ENCODE data around the gene COL6A5. TPM values are rescaled to one million over a fixed set of nuclear protein-coding genes. Genes with fewer than 3 reads are reported as not detected.

COL6A5 gene
- total RNA-seq, 1 experiment from 2014 or later = not detected

GRCh38 chr3:130533247-130533646 lies 187.8 kb downstream of the COL6A5 start:
- no peaks in the 10 kb centered on the region for H3K79me2 ChIP-seq (ENCODE audit: insufficient read depth, low read length)
- H3K36me3 ChIP-seq (ENCODE audit: control insufficient read depth in 1 of 2, insufficient read depth in 2 of 2, low read length in 2 of 2) = no peaks in the 10 kb centered on the region
- ChIA-PET CTCF (no interaction called here), POLR2A (no interaction called here), RAD21 (ENCODE audit: low non-redundant PET in 1 of 2, low total read pairs in 2 of 2, uncharacterized antibody in 2 of 2, unreplicated experiment in 2 of 2) (no interaction called here)
- no peak overlapping the region for H3K4me2 ChIP-seq (ENCODE audit: low read length)
- DNase-seq (ENCODE audit: low read depth, low spot score) (no peak), ATAC-seq (no peak)
- no peak for TF ChIP-seq YY1 (IDR thresholded peaks at IDR 0.05; ENCODE audit: extremely low read depth, insufficient replicate concordance, low read depth, low read length)
- TF ChIP-seq RAD21 (IDR thresholded peaks at IDR 0.05; ENCODE audit: low read depth) = no peak
- no peak for TF ChIP-seq ZFX (IDR thresholded peaks at IDR 0.05)
- TF ChIP-seq, protein P1, sequence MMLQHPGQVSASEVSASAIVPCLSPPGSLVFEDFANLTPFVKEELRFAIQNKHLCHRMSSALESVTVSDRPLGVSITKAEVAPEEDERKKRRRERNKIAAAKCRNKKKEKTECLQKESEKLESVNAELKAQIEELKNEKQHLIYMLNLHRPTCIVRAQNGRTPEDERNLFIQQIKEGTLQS (IDR thresholded peaks at IDR 0.05) = no peak
- no peak for TF ChIP-seq ZNF274 (IDR thresholded peaks at IDR 0.05; ENCODE audit: low read depth, low read length)
- TF ChIP-seq SIN3A (IDR thresholded peaks at IDR 0.05; ENCODE audit: low read depth) = no peak
- no peak for TF ChIP-seq CTCF (IDR thresholded peaks at IDR 0.05 in 2 of 3, conservative IDR thresholded peaks at IDR 0.05 in 1 of 3; ENCODE audit: borderline replicate concordance in 1 of 3, insufficient read depth in 1 of 3, low read depth in 2 of 3, low read length in 2 of 3)
- no peak for TF ChIP-seq EGR1 (IDR thresholded peaks at IDR 0.05; ENCODE audit: low read depth)
- TF ChIP-seq MAX (IDR thresholded peaks at IDR 0.05) = no peak
- TF ChIP-seq POLR2AphosphoS5 (IDR thresholded peaks at IDR 0.05; ENCODE audit: low read depth, low read length) = no peak
- TF ChIP-seq SRF (IDR thresholded peaks at IDR 0.05; ENCODE audit: low read depth) = no peak
- no peak for TF ChIP-seq REST (IDR thresholded peaks at IDR 0.05; ENCODE audit: low read depth)
- no peak for TF ChIP-seq EZH2phosphoT487 (IDR thresholded peaks at IDR 0.05; ENCODE audit: borderline replicate concordance)
- no peak for TF ChIP-seq TCF7L2 (IDR thresholded peaks at IDR 0.05; ENCODE audit: borderline replicate concordance, extremely low read depth, insufficient read depth, insufficient read length)
- TF ChIP-seq POLR2A (IDR thresholded peaks at IDR 0.05; ENCODE audit: borderline replicate concordance, extremely low read depth, insufficient read depth, insufficient read length) = no peak
- TF ChIP-seq ELF1 (IDR thresholded peaks at IDR 0.05; ENCODE audit: borderline replicate concordance, low read depth) = no peak
- TF ChIP-seq SP1 (IDR thresholded peaks at IDR 0.05; ENCODE audit: low read depth) = no peak
- intact Hi-C loops (cut with micrococcal nuclease) = loop anchor here (10.0 kb wide), 1 partner anchor 378 kb away; no protein-coding TSS in a partner anchor
- H3K27ac ChIP-seq (ENCODE audit: low read depth, low read length) = no peak overlapping the region
- peaks cover 69% of the 10 kb centered on the region for H3K27me3 ChIP-seq (ENCODE audit: insufficient read depth, low read length)
- no TSS peak for BruUV-seq (replicated peaks)
- no peaks in the 10 kb centered on the region for H3K9me2 ChIP-seq (ENCODE audit: insufficient read depth)
- H3K4me1 ChIP-seq (ENCODE audit: control insufficient read depth in 1 of 2, insufficient read depth in 2 of 2, low read length in 2 of 2) = no peaks in the 10 kb centered on the region
- no peaks in the 10 kb centered on the region for H3K9me3 ChIP-seq (ENCODE audit: control insufficient read depth in 1 of 2, insufficient read depth in 1 of 2, low read depth in 1 of 2, low read length in 2 of 2)
- no peak overlapping the region for H3K9ac ChIP-seq (ENCODE audit: low read length)
- H3K4me3 ChIP-seq (replicated peaks in 1 of 2; ENCODE audit: low read depth in 1 of 2, low read length in 2 of 2) = no peak overlapping the region
- H2AFZ ChIP-seq (ENCODE audit: low read depth, low read length, poor library complexity, severe bottlenecking) = no peak overlapping the region
- H4K20me1 ChIP-seq (ENCODE audit: insufficient read depth) = no peaks in the 10 kb centered on the region
